Natural killer cell (primary cell): Measurements from ENCODE around the gene FBXO36. TPM values are rescaled to one million over a fixed set of nuclear protein-coding genes. Genes with fewer than 3 reads are reported as not detected.

Source experiments
- ATAC-seq, 3 donors: fragments of 150-1000 bp in 2 of 3; fragments of 200-7000 bp in 1 of 3; cut with Tn5 transposase; 1 replicate in 1 of 3; 2 replicates in 2 of 3; pipeline ENCODE4 v1.10.0; 2021; ENCODE audit warnings: mild to moderate bottlenecking in 2 of 3, moderate library complexity in 2 of 3
- DNase-seq, 2 donors: peaks; one replicate each; pipeline versions ENCODE4 v3.0.0 to v3.0.0-alpha.2; 2013 to 2021; ENCODE audit warnings: mixed read lengths in 1 of 2
- H3K27ac ChIP-seq: one replicate; pipeline ENCODE4 v1.5.1; 2013; ENCODE audit warnings: mild to moderate bottlenecking, low read length
- H3K27me3 ChIP-seq: one replicate; pipeline ENCODE4 v1.6.1; 2013; ENCODE audit warnings: low read length; ENCODE audit not compliant: control insufficient read depth, insufficient read depth
- H3K36me3 ChIP-seq: one replicate; pipeline ENCODE4 v1.6.1; 2013; ENCODE audit warnings: low read length; ENCODE audit not compliant: control insufficient read depth, insufficient read depth
- H3K4me1 ChIP-seq: one replicate; pipeline ENCODE4 v1.6.1; 2013; ENCODE audit warnings: low read length; ENCODE audit not compliant: control insufficient read depth, insufficient read depth
- H3K4me3 ChIP-seq: one replicate; pipeline ENCODE4 v1.5.1; 2013; ENCODE audit warnings: low read length
- H3K9me3 ChIP-seq: one replicate; pipeline ENCODE4 v1.6.1; 2013; ENCODE audit warnings: low read length; ENCODE audit not compliant: control insufficient read depth, insufficient read depth
- H3K27ac Mint-ChIP-seq, 2 donors: one replicate each; pipeline ENCODE4 v1.8.0; 2022; ENCODE audit warnings: mild to moderate bottlenecking in 2 of 2, mixed read lengths in 2 of 2, moderate library complexity in 1 of 2
- H3K27me3 Mint-ChIP-seq, 2 donors: one replicate each; pipeline ENCODE4 v1.8.0; 2022; ENCODE audit warnings: low read depth in 2 of 2, mixed read lengths in 2 of 2
- H3K36me3 Mint-ChIP-seq: one replicate; pipeline ENCODE4 v1.8.0; 2022; ENCODE audit warnings: mixed read lengths
- H3K4me1 Mint-ChIP-seq, 2 donors: one replicate each; pipeline ENCODE4 v1.8.0; 2022; ENCODE audit warnings: mixed read lengths in 2 of 2
- H3K4me3 Mint-ChIP-seq: one replicate; pipeline ENCODE4 v1.8.0; 2022; ENCODE audit warnings: mild to moderate bottlenecking, moderate library complexity, mixed read lengths
- H3K9me3 Mint-ChIP-seq, 2 donors: one replicate each; pipeline ENCODE4 v1.8.0; 2022; ENCODE audit warnings: mixed read lengths in 2 of 2
- WGBS: methylation state at CpG from one replicate; pipeline ENCODE4 v1.1.7; 2013; ENCODE audit warnings: missing lambda C conversion rate; ENCODE audit not compliant: insufficient coverage; 5-methylcytosine and 5-hydroxymethylcytosine counted together
- intact Hi-C: fragments of 100-400 bp; cut with micrococcal nuclease; formaldehyde crosslinking; loops from one replicate; pipeline ENCODE4 v1.14.2; 2022
- total RNA-seq, 4 donors: library from RNA; stranded (reverse); fragments of 120-200 nt in 1 of 4; gene quantifications; one replicate each; pipeline versions ENCODE4 v1.2.3 to v1.2.4, GENCODE V29; 2013 to 2022
- TF ChIP-seq, protein P1 (sequence below): fragments of 200-600 bp; IDR thresholded peaks from one replicate; pipeline ENCODE4 v1.8.0; 2022; ENCODE audit warnings: antibody characterized with exemption

The FBXO36 gene
- total RNA-seq, 3 donors from 2014 or later (not counting 1 experiment from before 2014, with no cell fraction given), result 1.2 to 1.8 (median 1.5) TPM

DNA sequence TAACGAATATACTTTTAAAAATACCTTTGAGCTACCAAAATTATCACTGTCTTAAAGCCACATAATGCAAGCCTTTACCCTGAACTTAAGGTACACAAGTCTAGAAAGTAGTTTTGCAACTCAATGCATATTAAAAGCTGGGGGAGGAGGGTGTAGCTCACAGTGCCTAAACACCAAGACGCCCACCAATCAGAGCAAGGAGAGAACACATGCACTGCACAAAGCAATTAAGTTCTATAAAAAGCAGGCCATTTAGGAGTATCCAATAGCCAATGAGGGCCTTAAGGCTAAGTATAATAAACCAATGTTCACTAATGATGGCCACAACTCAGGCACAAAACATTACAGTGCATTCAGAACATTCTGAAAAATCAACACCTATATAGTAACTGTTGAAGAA is 16.7 kb upstream of the FBXO36 start:
- ATAC-seq (no peak), DNase-seq (no peak)
- H3K9me3 Mint-ChIP-seq, result no peaks in the 10 kb centered on the region
- H3K36me3 Mint-ChIP-seq, result no peaks in the 10 kb centered on the region
- H3K4me1 Mint-ChIP-seq, result peaks cover 37 to 55% of the 10 kb centered on the region in 2 donors
- H3K4me1 ChIP-seq, result peaks cover 9% of the 10 kb centered on the region
- no peaks in the 10 kb centered on the region for H3K27me3 Mint-ChIP-seq
- peak overlapping the region in 1 of 2 donors; percentile 17 for H3K27ac Mint-ChIP-seq
- WGBS, result 89% methylated on average over 2 of the region's 2 CpGs
- intact Hi-C loops, result no loop called here
- no peaks in the 10 kb centered on the region for H3K27me3 ChIP-seq
- no peak overlapping the region for H3K4me3 ChIP-seq
- H3K27ac ChIP-seq, result no peak overlapping the region
- no peaks in the 10 kb centered on the region for H3K9me3 ChIP-seq
- no peak overlapping the region for H3K4me3 Mint-ChIP-seq
- TF ChIP-seq, protein P1, sequence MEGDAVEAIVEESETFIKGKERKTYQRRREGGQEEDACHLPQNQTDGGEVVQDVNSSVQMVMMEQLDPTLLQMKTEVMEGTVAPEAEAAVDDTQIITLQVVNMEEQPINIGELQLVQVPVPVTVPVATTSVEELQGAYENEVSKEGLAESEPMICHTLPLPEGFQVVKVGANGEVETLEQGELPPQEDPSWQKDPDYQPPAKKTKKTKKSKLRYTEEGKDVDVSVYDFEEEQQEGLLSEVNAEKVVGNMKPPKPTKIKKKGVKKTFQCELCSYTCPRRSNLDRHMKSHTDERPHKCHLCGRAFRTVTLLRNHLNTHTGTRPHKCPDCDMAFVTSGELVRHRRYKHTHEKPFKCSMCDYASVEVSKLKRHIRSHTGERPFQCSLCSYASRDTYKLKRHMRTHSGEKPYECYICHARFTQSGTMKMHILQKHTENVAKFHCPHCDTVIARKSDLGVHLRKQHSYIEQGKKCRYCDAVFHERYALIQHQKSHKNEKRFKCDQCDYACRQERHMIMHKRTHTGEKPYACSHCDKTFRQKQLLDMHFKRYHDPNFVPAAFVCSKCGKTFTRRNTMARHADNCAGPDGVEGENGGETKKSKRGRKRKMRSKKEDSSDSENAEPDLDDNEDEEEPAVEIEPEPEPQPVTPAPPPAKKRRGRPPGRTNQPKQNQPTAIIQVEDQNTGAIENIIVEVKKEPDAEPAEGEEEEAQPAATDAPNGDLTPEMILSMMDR, result no peak
- peaks cover 15% of the 10 kb centered on the region for H3K36me3 ChIP-seq

DNA sequence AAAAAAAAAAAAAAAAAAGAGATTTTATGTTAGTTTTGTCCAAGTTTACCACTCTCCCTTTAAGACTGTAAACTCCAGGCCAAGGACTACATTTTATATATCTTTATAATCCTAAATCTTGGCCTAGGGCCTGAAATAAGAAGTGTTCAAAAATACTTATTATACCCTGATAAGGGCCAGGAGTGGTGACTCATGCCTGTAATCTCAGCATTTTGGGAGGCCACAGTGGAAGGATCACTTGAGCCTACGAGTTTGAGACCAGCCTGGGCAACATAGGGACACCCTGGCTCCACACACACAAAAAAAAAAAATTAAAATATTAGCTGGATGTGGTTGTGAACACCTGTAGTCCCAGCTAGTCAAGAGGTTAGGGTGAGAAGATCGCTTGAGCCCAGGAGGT is 13.2 kb upstream of the FBXO36 start:
- no peaks in the 10 kb centered on the region for H3K36me3 Mint-ChIP-seq
- peak overlapping the region; percentile 43 to 74 for H3K27ac Mint-ChIP-seq
- Histone ChIP-seq H3K27ac (no peak overlapping the region), H3K4me3 (no peak overlapping the region), H3K4me1 (peaks cover 19% of the 10 kb centered on the region), H3K9me3 (no peaks in the 10 kb centered on the region), H3K27me3 (no peaks in the 10 kb centered on the region), H3K36me3 (peaks cover 13% of the 10 kb centered on the region)
- intact Hi-C loops, result no loop called here
- peaks cover 40 to 59% of the 10 kb centered on the region in 2 donors for H3K4me1 Mint-ChIP-seq
- 87% methylated on average over 2 of the region's 2 CpGs for WGBS
- TF ChIP-seq, protein P1, result no peak
- H3K9me3 Mint-ChIP-seq, result no peaks in the 10 kb centered on the region
- H3K4me3 Mint-ChIP-seq, result no peak overlapping the region
- no peaks in the 10 kb centered on the region for H3K27me3 Mint-ChIP-seq
- ATAC-seq (peak in 1 of 3 donors; percentile 12), DNase-seq (no peak)

DNA sequence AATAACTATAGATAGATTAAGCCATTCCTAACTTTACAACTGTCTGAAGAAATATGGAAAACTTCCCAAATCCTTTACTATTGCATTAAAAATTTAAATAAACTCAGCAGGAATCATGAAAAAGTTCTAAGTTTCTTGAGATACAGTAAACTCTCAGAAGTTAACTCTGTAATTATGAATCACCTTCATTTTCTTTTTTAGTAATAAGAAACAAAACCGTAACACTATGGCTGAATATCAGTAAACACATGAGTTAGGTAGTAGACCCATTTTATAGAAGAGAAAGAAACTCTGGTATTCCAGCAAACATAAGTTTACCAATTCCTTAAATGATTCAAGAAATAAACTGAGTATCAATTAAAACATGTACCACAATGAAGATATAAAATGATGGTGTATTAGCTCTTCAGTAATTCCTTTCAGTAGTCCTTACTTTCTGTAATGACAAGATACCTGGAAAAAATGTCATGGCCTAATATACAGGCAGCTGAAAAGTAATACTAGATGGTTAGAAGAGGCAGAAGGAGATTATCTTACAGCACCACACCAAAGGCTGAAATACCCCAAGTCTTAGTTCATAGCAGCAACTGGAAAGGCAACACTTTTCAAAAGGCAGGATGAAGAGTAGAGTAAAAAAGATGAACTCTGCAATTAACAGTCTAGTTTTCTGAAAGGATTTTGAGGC is 12.0 kb upstream of the FBXO36 start:
- ATAC-seq, result peak in 1 of 3 donors; percentile 15
- H3K4me1 Mint-ChIP-seq, result peaks cover 47 to 61% of the 10 kb centered on the region in 2 donors

More for the DNA sequence above, 12.0 kb upstream of the FBXO36 start:
- Mint-ChIP-seq H3K9me3 (no peaks in the 10 kb centered on the region), H3K36me3 (no peaks in the 10 kb centered on the region), H3K4me3 (peak overlapping the region; percentile 18), H3K27me3 (no peaks in the 10 kb centered on the region), H3K27ac (peak overlapping the region; percentile 43 to 74)
- Histone ChIP-seq H3K9me3 (no peaks in the 10 kb centered on the region), H3K4me1 (peaks cover 23% of the 10 kb centered on the region), H3K27ac (no peak overlapping the region), H3K27me3 (no peaks in the 10 kb centered on the region), H3K4me3 (no peak overlapping the region), H3K36me3 (peaks cover 9% of the 10 kb centered on the region)
- intact Hi-C loops, result loop anchor here (2.0 kb wide), 1 partner anchor 109 kb away; no protein-coding TSS in a partner anchor
- TF ChIP-seq, protein P1, result no peak
- WGBS, result no CpG with 5 or more reads among the region's 1 CpG
- no peak for DNase-seq
